ENCODE results near the gene FBXO21.
"Not testable (repeated sequence)": the region's sequence is repeated elsewhere in the genome, so short reads cannot be mapped to it uniquely, and the experiment has no call there.

Gene FBXO21

GRCh38 chr12:117101953-117102799 lies 88.1 kb downstream of the FBXO21 start:
- DNase-seq: no peak

DNA sequence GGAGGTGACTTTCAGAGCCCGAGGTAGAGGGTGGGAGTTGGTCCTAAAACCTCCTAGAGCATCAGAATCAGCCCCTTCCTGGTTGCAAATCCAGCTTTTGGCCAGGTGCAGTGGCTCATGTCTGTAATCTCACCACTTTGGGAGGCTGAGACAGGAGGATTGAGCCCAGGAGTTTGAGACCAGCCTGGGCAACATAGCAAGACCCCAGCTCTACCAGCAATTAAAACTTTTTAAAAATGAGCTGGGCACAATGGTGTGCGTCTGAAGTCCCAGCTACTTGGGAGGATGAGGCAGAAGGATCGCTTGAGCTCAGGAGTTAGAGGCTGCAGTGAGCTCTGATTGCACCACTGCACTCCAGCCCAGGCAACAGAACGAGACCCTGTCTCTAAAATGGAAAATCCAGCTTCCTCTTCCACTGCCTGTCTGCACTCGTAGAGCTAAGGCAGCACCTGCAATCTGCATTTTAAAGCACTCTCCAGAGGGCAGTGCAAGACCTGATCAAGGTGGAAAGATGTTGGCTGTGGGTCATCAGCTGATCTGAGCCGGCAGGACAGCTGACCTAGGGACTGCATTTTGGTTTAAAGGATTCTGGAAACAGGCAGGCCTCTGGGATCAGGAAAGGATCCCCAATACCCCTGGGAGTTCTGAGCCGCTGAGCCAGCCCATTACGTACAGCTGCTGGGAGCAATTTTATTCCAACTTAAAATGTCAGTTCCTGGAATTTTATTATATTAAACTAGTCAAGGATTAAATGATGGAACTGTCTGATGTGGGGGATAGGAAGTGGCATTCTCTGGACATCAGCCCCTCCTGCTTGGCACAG lies 89.2 kb downstream of the FBXO21 start:
- DNase-seq: no peak

GRCh38 chr12:117100251-117100650 lies 90.0 kb downstream of the FBXO21 start:
- no peak for DNase-seq

- no peak for DNase-seq
Measured at GRCh38 chr12:117098361-117099217, 91.7 kb downstream of the FBXO21 start.

GRCh38 chr12:117098024-117098360 lies 92.3 kb downstream of the FBXO21 start:
- DNase-seq: no peak

GRCh38 chr12:117097159-117097558 lies 93.1 kb downstream of the FBXO21 start:
- no peak for DNase-seq

DNA sequence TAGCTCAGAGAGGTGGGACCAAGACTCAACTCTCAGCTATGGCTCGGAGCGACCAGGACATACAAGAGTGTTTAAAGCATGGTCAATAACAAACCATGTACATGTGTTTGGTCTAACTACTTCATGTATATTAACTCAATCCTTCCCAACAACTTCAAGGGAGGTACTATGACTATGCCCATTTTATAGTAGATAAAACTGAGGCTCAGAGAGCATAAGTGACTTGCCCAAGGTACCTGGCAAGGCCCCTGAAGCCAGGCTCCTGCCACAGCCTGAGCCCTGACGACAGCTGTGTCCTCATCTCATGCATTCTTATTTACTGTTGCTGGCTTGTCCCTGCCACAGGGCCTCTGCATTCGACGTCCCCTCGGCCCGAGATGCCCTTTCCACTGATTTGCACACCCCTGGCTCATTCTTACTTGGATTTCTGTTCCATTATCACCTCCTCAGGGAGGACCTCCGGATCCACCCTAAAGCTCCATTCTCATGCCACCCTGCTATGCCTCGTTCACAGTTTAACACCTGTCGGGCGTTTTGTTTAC lies 93.7 kb downstream of the FBXO21 start:
- no peak for DNase-seq

GRCh38 chr12:117095191-117095590 lies 95.1 kb downstream of the FBXO21 start:
- not testable (repeated sequence) for DNase-seq

DNA sequence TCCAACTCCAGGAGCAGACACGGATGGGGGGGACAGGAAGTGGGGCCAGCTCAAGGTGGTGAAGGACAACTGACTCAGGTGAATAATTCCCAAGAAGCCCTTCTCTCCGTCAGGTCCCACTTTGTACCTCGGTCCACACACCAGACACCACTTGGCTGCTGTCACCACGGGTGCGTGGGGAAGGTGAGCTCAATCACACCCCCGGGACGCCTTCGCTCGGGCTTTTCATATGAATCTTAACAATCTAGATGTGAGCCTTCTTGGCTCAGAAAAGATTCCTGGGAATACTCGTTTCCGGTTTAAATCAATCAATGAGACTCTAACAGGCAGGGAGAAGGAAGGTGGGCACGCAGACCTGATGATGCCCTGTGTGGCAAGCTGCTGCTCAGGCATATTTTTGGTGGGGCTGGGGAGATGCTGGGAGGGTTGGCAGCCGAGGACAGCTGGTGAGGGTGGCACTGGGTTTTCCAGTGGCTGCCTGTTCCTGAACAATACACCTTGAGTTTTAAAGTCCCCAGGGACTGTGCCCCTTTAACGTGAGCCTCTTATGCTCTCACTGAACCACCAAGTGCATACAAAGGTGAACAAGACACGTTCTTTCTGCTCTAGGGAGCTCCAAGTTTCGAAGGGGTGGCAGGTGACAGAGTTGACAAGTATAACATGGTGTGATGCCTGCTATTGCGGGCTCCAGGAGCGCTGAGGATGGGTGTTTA lies 96.2 kb downstream of the FBXO21 start:
- DNase-seq: no peak

DNA sequence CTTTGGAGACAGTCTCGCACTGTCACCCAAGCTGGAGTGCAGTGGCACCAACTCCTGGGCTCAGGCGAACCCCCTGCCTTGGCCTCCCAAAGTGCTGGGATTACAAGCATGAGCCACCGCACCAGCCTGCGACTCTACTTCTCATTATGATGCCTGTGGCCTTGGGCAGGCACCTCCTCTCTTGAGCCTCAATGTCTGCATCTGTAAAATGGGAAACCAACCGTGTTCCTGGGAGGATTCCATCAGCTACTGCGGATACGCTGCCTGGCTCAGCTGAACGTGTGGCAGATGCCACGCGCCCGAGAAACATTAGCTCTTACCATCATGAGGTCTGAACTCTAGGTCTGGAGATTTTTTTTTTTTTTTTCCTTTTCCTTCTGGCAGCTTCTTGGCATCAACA lies 96.8 kb downstream of the FBXO21 start:
- no peak for DNase-seq

DNA sequence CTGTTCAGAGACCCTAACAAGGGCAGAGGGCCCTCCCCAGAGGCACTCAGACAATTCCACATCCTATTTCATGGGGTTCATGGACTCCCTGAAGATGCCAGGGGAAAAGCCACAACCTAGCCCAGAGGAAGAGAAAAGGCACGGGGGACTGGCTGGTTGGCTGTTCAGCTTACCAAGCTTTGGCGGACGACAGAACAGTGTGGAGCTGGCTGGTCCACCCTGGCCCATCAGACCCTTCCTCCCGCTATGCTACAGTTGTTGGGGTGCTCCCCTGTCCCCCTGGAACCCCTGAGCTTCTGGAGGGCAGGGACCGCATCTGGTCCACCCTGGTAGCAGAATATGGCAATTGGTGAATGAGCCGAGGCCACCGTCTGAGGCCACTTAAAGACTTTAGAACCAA lies 97.4 kb downstream of the FBXO21 start:
- no peak for DNase-seq

DNA sequence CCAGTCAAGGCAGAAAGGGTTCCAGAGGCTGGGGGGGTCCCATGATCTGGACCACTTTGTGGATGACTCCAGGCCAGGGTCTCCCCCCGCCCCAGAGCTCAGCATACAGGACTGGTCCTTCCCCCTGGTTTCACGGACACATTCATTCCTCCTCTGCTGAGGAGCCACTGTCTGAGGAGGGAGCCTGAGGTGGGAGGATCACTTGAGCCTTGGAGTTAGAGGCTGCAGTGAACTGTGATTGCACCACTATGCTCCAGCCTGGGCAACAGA lies 97.8 kb downstream of the FBXO21 start:
- DNase-seq: no peak

All from femur (tissue), 1 donor.